ENCODE measurements around the gene GALNT14.

The GALNT14 gene

DNA sequence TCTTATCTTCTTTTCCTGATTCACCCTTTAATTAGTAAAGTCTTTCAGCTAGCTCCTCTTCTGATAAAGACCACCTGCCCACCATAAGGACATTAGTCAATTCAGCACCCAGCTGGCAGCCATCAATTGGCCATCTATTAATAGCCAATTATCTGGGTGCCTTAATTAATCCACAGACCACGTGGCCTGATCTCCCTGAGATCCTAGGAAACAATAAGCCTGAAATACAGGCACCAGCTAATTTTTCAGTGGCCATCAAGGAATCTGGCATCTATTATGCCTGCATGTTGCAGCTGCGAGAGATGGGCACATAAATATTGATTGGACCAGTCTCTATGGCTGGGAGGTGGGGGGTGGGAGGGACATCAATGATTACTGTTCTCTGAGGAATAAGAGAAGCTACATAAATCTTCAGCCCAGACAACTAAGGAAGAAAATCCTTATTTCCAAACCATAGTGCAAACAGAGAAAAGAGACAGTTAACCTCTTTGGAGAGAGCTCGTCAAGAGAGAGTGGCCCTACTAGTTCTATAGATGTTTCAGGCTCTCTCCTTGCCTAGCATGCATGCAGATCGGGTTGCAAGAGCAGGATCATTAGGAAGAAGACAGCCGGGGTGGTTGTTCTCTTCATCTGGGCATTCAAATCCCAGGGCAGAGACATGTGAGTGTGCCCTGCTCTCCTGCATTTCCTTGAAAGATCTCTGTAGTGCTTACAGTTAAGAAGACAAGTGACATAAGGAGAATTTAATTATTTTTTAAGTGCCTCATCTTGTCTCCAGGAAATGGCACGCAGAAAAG lies 8.7 kb downstream of the GALNT14 start:
- H3K27ac ChIP-seq (ENCODE audit: low read length), result no peak overlapping the region
- H3K4me2 ChIP-seq (ENCODE audit: insufficient read depth, low read length), result no peak overlapping the region
- H3K9ac ChIP-seq (ENCODE audit: low read depth, low read length), result no peak overlapping the region
- no peaks in the 10 kb centered on the region for H3K9me3 ChIP-seq (ENCODE audit: insufficient read depth, low read length, severe bottlenecking)
- no peak overlapping the region for H3K4me3 ChIP-seq (ENCODE audit: low read depth in 1 of 2, low read length in 2 of 2)
- H3K79me2 ChIP-seq (ENCODE audit: insufficient read depth, low read length), result no peaks in the 10 kb centered on the region
- H3K36me3 ChIP-seq (ENCODE audit: insufficient read depth, low read length), result no peaks in the 10 kb centered on the region
- TF ChIP-seq, protein P1, sequence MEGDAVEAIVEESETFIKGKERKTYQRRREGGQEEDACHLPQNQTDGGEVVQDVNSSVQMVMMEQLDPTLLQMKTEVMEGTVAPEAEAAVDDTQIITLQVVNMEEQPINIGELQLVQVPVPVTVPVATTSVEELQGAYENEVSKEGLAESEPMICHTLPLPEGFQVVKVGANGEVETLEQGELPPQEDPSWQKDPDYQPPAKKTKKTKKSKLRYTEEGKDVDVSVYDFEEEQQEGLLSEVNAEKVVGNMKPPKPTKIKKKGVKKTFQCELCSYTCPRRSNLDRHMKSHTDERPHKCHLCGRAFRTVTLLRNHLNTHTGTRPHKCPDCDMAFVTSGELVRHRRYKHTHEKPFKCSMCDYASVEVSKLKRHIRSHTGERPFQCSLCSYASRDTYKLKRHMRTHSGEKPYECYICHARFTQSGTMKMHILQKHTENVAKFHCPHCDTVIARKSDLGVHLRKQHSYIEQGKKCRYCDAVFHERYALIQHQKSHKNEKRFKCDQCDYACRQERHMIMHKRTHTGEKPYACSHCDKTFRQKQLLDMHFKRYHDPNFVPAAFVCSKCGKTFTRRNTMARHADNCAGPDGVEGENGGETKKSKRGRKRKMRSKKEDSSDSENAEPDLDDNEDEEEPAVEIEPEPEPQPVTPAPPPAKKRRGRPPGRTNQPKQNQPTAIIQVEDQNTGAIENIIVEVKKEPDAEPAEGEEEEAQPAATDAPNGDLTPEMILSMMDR (IDR thresholded peaks at IDR 0.05; ENCODE audit: borderline replicate concordance, extremely low read depth, low read length, poor library complexity, severe bottlenecking), result no peak
- TF ChIP-seq EZH2 (IDR thresholded peaks at IDR 0.05; ENCODE audit: borderline replicate concordance, low read depth, low read length, severe bottlenecking), result no peak
- H2AFZ ChIP-seq (ENCODE audit: low read depth, low read length), result no peak overlapping the region
- no peaks in the 10 kb centered on the region; the same call in 1 of the 2 replicates for H4K20me1 ChIP-seq (ENCODE audit: insufficient read depth, low read length)
- DNase-seq, result no peak
- no peak for ATAC-seq (ENCODE audit: insufficient read depth, low read depth)
- H3K4me1 ChIP-seq (ENCODE audit: insufficient read depth, low read length), result no peaks in the 10 kb centered on the region
- peaks cover 12% of the 10 kb centered on the region for H3K27me3 ChIP-seq (ENCODE audit: insufficient read depth, low read length, poor library complexity)

DNA sequence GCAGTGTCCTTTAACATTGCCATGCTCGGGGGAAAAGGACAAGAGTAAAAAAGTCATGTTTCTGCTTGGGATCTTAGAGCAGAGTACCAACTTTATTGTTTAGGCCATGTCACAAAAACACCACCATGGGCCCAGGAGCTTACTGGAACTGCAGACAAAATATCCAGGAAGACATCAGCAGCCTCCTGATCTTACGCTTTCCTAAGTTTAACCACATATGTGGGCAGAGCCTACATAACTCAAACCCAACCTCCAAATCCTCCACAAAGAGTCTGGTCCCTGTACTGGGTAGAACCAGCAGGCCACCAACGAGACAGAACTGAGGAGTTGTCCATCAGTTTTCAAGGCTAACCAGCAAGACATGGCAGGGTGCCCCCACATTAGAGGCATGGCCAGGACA lies 10.3 kb downstream of the GALNT14 start:
- Histone ChIP-seq H3K27ac (ENCODE audit: low read length) (no peak overlapping the region), H4K20me1 (ENCODE audit: insufficient read depth, low read length) (no peaks in the 10 kb centered on the region; the same call in 1 of the 2 replicates), H3K79me2 (ENCODE audit: insufficient read depth, low read length) (no peaks in the 10 kb centered on the region), H3K9me3 (ENCODE audit: insufficient read depth, low read length, severe bottlenecking) (no peaks in the 10 kb centered on the region), H3K4me3 (ENCODE audit: low read depth in 1 of 2, low read length in 2 of 2) (no peak overlapping the region), H3K4me1 (ENCODE audit: insufficient read depth, low read length) (no peaks in the 10 kb centered on the region), H3K27me3 (ENCODE audit: insufficient read depth, low read length, poor library complexity) (peaks cover 12% of the 10 kb centered on the region), H3K36me3 (ENCODE audit: insufficient read depth, low read length) (no peaks in the 10 kb centered on the region), H3K4me2 (ENCODE audit: insufficient read depth, low read length) (no peak overlapping the region), H3K9ac (ENCODE audit: low read depth, low read length) (no peak overlapping the region), H2AFZ (ENCODE audit: low read depth, low read length) (no peak overlapping the region)
- ATAC-seq (ENCODE audit: insufficient read depth, low read depth), result no peak
- no peak for TF ChIP-seq EZH2 (IDR thresholded peaks at IDR 0.05; ENCODE audit: borderline replicate concordance, low read depth, low read length, severe bottlenecking)
- TF ChIP-seq, protein P1 (IDR thresholded peaks at IDR 0.05; ENCODE audit: borderline replicate concordance, extremely low read depth, low read length, poor library complexity, severe bottlenecking), result no peak
- no peak for DNase-seq

DNA sequence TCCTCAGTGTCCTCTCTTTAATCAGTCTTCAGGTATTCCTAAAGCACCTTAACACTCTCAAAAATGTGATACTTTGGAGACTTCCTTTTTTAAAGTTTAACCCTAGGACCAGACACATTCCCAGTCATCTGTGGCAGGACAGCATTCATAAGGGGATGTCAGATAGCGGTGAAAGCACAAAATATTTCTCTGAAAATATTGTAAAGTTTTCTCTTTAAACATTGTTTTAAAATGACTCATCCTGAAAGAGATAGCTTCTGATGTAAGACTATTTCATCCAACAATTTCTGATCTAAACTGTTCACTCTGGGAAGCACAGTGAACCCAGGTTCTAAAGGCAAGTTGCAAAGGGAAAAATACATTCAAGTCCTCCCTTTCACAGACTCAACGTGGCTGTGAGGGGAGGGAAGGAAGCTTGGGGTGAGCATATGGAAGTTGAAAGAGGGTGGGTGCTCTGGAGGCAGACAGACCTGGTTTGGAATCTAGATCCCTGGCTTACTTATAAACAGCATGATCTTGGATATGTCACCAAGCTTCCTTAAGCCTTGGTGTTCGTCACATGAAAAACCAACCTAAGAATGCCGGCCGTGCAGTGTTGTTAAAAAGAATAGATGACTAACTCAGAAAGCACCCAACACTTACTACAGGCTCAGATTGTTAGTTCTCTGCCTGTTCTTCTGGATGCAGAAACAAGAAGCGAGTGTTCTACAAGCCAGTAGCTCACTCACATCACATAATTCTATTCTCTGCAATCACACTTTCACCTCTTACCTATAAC lies 12.1 kb downstream of the GALNT14 start:
- Histone ChIP-seq H3K27me3 (ENCODE audit: insufficient read depth, low read length, poor library complexity) (peaks cover 12% of the 10 kb centered on the region), H3K79me2 (ENCODE audit: insufficient read depth, low read length) (no peaks in the 10 kb centered on the region), H3K9ac (ENCODE audit: low read depth, low read length) (no peak overlapping the region), H3K4me1 (ENCODE audit: insufficient read depth, low read length) (no peaks in the 10 kb centered on the region), H2AFZ (ENCODE audit: low read depth, low read length) (no peak overlapping the region), H3K36me3 (ENCODE audit: insufficient read depth, low read length) (no peaks in the 10 kb centered on the region), H4K20me1 (ENCODE audit: insufficient read depth, low read length) (no peaks in the 10 kb centered on the region; the same call in 1 of the 2 replicates), H3K9me3 (ENCODE audit: insufficient read depth, low read length, severe bottlenecking) (no peaks in the 10 kb centered on the region), H3K27ac (ENCODE audit: low read length) (no peak overlapping the region), H3K4me2 (ENCODE audit: insufficient read depth, low read length) (no peak overlapping the region), H3K4me3 (ENCODE audit: low read depth in 1 of 2, low read length in 2 of 2) (no peak overlapping the region)
- TF ChIP-seq, protein P1 (IDR thresholded peaks at IDR 0.05; ENCODE audit: borderline replicate concordance, extremely low read depth, low read length, poor library complexity, severe bottlenecking), result no peak
- TF ChIP-seq EZH2 (IDR thresholded peaks at IDR 0.05; ENCODE audit: borderline replicate concordance, low read depth, low read length, severe bottlenecking), result no peak
- DNase-seq (no peak), ATAC-seq (ENCODE audit: insufficient read depth, low read depth) (no peak)
